ENCODE results near the gene HCAR3.
"Not testable (repeated sequence)": the region's sequence is repeated elsewhere in the genome, so short reads cannot be mapped to it uniquely, and the experiment has no call there.

HCAR3 gene

GRCh38 chr12:122716658-122717057, at the start of gene HCAR3:
HCAR3 (minus strand) TSS chr12:122716811; CDS start chr12:122716737, 74 bp downstream.
- DNase-seq (ENCODE audit: low spot score) = not testable (repeated sequence)

GRCh38 chr12:122757568-122757967, 41.0 kb upstream of the HCAR3 start:
- DNase-seq (ENCODE audit: low spot score) = no peak

- no peak for DNase-seq (ENCODE audit: low spot score)
Measured at GRCh38 chr12:122754790-122755189, 38.2 kb upstream of the HCAR3 start.

DNA sequence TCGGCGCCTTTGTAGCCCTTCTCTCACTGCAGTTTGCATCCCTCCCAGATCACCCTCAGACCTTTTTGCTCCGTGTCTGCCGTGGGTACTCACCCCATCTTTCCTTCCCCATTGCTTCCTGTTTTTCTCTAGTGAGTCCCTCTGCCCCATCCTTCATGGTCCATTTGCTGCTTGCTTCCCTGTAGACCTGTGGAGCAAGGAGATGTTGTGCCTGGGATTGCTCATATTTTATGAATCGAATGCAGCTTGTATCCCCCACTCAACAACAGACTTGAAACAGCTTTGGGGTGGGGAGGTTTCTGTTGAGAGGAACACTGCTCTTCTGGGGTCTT, 36.7 kb upstream of the HCAR3 start:
- DNase-seq (ENCODE audit: low spot score) = no peak

GRCh38 chr12:122752464-122753318, 36.1 kb upstream of the HCAR3 start, which contains the start of gene DENR:
DENR (plus strand) TSS chr12:122752824; CDS start chr12:122753702, 878 bp downstream.
- DNase-seq (ENCODE audit: low spot score) = peak; percentile 97

- not testable (repeated sequence) for DNase-seq (ENCODE audit: low spot score)
Measured at GRCh38 chr12:122750781-122751515, 34.3 kb upstream of the HCAR3 start.

DNA sequence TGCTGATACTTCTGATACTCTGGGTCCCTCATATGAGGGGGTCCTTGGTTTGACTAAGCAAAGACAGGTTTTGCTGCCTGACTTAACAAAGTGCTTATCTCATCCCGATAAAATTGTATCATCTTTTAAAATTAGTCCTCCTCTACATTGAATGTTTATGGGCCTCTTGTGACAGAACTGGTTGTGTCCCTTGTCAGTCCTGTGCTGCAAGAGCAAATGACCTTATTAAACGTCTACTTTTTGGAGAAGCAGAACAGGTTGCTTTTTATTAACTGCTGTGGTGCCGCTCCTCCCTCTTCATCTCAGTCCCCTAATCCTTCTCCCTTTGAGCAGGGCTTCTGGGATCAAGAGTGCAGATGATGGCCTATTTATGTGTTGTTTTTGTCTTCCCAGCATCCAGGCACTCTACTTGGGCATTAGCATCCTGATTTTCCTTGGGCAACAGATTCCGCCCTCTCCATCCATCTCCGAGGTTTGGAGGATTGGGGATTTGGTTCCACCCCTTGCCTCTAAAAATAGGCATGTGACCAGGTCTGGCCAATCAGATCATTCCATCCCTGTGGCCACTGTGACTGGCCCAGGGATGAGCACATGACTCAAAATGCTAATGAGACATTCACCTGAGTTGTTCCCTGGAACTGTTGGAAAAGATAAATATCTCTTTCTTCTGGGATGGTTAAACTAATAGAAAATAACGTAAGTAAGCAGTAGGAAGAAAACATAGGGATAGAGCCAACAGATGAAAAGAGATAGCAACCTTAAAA, 33.1 kb upstream of the HCAR3 start:
- no peak for DNase-seq (ENCODE audit: low spot score)

- DNase-seq (ENCODE audit: low spot score) = no peak
Measured at GRCh38 chr12:122747224-122748135, 30.9 kb upstream of the HCAR3 start.

- DNase-seq (ENCODE audit: low spot score) = no peak
Measured at GRCh38 chr12:122743895-122744525, 27.4 kb upstream of the HCAR3 start.

- DNase-seq (ENCODE audit: low spot score) = no peak
Measured at GRCh38 chr12:122740351-122740750, 23.7 kb upstream of the HCAR3 start.

GRCh38 chr12:122738571-122738970, 22.0 kb upstream of the HCAR3 start:
- no peak for DNase-seq (ENCODE audit: low spot score)

DNA sequence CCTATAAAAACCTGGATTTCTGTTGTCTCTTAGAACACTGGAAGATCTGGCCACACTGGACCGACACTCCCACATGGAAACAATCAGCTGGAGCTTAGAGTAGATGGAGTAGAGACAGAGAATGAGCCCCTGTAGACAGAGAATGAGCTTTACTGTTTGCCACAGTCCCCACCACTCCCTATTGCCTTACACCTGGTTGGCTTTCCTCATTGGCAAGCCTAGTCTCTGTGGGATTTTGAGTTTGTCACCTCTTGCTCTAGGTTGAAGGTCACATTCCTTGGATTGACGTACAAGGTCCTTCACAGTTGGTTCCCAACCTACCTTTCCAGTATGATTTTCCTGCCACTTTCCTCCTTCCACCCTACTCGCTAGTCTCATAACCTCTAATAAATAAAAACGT, 16.0 kb upstream of the HCAR3 start:
- no peak for DNase-seq (ENCODE audit: low spot score)

- no peak for DNase-seq (ENCODE audit: low spot score)
Measured at GRCh38 chr12:122732170-122732569, 15.6 kb upstream of the HCAR3 start.

GRCh38 chr12:122730215-122731014, 13.8 kb upstream of the HCAR3 start, which contains the start of gene HCAR1:
HCAR1 (minus strand) TSS chr12:122730844; CDS start chr12:122730339, 505 bp downstream.
- no peak for DNase-seq (ENCODE audit: low spot score)

GRCh38 chr12:122729583-122730214, 13.1 kb upstream of the HCAR3 start:
- DNase-seq (ENCODE audit: low spot score) = no peak

DNA sequence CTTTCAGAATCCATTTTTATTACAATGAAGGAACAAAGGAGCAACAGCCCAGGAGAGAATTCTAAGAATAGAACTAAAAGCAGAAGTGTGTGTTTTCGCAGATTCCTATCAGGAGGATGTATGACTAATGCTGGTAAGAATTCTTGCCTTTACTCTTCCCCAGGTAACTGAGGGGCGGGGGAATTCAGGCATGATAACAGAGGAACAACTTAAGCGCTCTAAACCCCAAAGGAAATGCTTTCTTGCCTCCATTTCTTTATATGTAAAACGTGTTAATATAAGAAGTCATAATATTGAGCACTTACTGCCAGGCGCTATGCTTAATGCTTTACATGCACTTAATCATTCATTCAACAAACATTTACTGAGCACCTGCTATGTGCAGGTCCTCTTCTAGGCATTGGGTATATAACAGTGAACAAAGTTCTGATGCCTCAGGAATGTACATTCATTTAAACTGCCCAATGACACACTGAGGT, 9.5 kb upstream of the HCAR3 start:
- no peak for DNase-seq (ENCODE audit: low spot score)

DNA sequence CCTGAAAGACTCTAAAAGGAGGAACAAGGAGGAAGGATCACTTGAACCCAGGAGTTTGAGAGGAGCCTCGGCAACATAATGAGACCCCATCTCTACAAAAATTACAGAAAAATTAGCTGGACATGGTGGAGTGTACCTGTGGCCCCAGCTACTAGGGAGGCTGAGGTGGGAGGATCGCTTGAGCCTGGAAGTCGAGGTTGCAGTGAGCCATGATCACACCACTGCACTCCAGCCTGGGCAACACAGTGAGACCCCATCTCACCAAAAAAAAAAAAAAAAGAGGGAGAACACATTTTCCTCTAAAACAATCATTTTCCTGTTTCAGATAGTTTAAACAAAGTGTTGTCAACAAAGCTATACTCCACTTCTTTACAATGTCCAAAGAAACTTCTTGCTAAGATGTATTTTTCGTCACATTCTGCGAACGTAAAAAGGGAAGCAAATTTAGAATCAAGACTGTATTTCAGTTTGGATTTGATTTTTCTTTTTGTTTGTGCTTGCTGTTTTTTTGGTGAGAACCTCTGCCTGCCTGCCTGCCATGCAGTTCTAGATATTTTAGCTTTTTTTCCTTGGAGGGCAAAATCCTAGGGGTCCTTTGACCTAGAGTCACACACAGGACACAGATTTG, 9.0 kb upstream of the HCAR3 start:
- DNase-seq (ENCODE audit: low spot score) = no peak

- DNase-seq (ENCODE audit: low spot score) = no peak
Measured at GRCh38 chr12:122724641-122725243, 8.1 kb upstream of the HCAR3 start.
